CD1c-positive myeloid dendritic cell (primary cell): ENCODE data around the gene CH25H.

ENCODE experiments used
- DNase-seq: peaks from one replicate; pipeline ENCODE4 v3.0.0-alpha.2; 2016; ENCODE audit errors: extremely low spot score

CH25H gene

GRCh38 chr10:89158446-89158845 is 48.7 kb downstream of the CH25H start:
- DNase-seq = no peak

GRCh38 chr10:89156161-89156835 is 50.8 kb downstream of the CH25H start:
- peak; percentile 68 for DNase-seq
